Spinal cord (tissue), 10 donors: ENCODE results near the gene SMARCAL1. TPM values are rescaled to one million over a fixed set of nuclear protein-coding genes. Genes with fewer than 3 reads are reported as not detected.

Experiments
- DNase-seq, 6 donors: peaks; one replicate each; pipeline versions ENCODE4 v3.0.0 to v3.0.0-alpha.2; 2013 to 2015; ENCODE audit warnings: low spot score in 6 of 6, low read depth in 4 of 6
- H3K27ac ChIP-seq: one replicate; pipeline ENCODE4 v1.5.1; 2013; ENCODE audit warnings: low read depth, low read length, control low read depth
- H3K27me3 ChIP-seq: one replicate; pipeline ENCODE4 v1.6.1; 2013; ENCODE audit warnings: low read length; ENCODE audit not compliant: control insufficient read depth, insufficient read depth
- H3K36me3 ChIP-seq: one replicate; pipeline ENCODE4 v1.6.1; 2013; ENCODE audit warnings: low read length; ENCODE audit not compliant: control insufficient read depth, insufficient read depth
- H3K4me1 ChIP-seq: one replicate; pipeline ENCODE4 v1.6.1; 2013; ENCODE audit warnings: low read length; ENCODE audit not compliant: control insufficient read depth, insufficient read depth
- H3K4me3 ChIP-seq: one replicate; pipeline ENCODE4 v1.5.1; 2013; ENCODE audit warnings: low read depth, low read length, control low read depth
- H3K9me3 ChIP-seq: one replicate; pipeline ENCODE4 v1.6.1; 2013; ENCODE audit warnings: low read length; ENCODE audit not compliant: control insufficient read depth, insufficient read depth
- WGBS: methylation state at CpG from one replicate; pipeline ENCODE4 v1.1.5; 2013; ENCODE audit warnings: missing lambda C conversion rate; ENCODE audit not compliant: insufficient coverage; 5-methylcytosine and 5-hydroxymethylcytosine counted together
- long read RNA-seq, 4 donors: transcript quantifications; one replicate each; lab custom pipeline, GENCODE V29; 2026
- polyA plus RNA-seq, 2 donors: library from polyadenylated mRNA; unstranded; fragments of 120-200 nt; gene quantifications; one replicate each; pipeline ENCODE4 v1.2.1, GENCODE V29; 2013; ENCODE audit not compliant: insufficient read length in 2 of 2
- total RNA-seq, 2 donors: library from RNA; depleted of rRNA in 1 of 2; stranded (reverse); fragments of 120-200 nt in 1 of 2; fragments of >200 nt in 1 of 2; gene quantifications; one replicate each; pipeline versions ENCODE4 v1.2.3 to v1.2.4, GENCODE V29; 2013 to 2014
- donor health status: healthy.

The SMARCAL1 gene
- total RNA-seq (10 to 100 TPM; 13.6 to 14.1 TPM), polyA plus RNA-seq (10 to 100 TPM; 17.1 to 18.0 TPM)
- long read RNA-seq, donor 1, partial matches to known transcripts: 14 of 18 reads
- long read RNA-seq, donor 1, other reads (novel, unspliced or antisense): 0 of 18 reads
- long read RNA-seq, donor 2: 0 reads
- long read RNA-seq, donor 3: 0 reads
- long read RNA-seq, donor 4, partial matches to known transcripts: 26 of 28 reads
- long read RNA-seq, donor 4, other reads (novel, unspliced or antisense): 0 of 28 reads

GRCh38 chr2:216412022-216412999 is at the start of gene SMARCAL1:
Gene SMARCAL1, plus strand, starts transcription at chr2:216412484. Its CDS starts 2,221 bp downstream, at chr2:216414705.
- H3K27ac ChIP-seq: peak within 1 kb of the TSS; percentile 95
- no peaks in the 10 kb centered on the region for H3K27me3 ChIP-seq
- peak; percentile 99 to 100 (median 100) for DNase-seq
- peak within 1 kb of the TSS; percentile 98 for H3K4me3 ChIP-seq
- peaks cover 9% of the 10 kb centered on the region for H3K36me3 ChIP-seq
- no peaks in the 10 kb centered on the region for H3K9me3 ChIP-seq
- WGBS: 4% methylated on average over 53 of the region's 56 CpGs
- H3K4me1 ChIP-seq: peaks cover 6% of the 10 kb centered on the region

GRCh38 chr2:216362730-216363129 is 49.6 kb upstream of the SMARCAL1 start:
- no peaks in the 10 kb centered on the region for H3K36me3 ChIP-seq
- no peak overlapping the region for H3K4me3 ChIP-seq
- DNase-seq: peak in 3 of 6 donors; percentile 57 to 93 (median 85)
- H3K27ac ChIP-seq: no peak overlapping the region
- 40% methylated on average over 1 of the region's 2 CpGs for WGBS
- H3K4me1 ChIP-seq: no peaks in the 10 kb centered on the region
- no peaks in the 10 kb centered on the region for H3K27me3 ChIP-seq
- no peaks in the 10 kb centered on the region for H3K9me3 ChIP-seq

GRCh38 chr2:216363221-216363620 is 49.1 kb upstream of the SMARCAL1 start:
- no CpG with 5 or more reads among the region's 3 CpGs for WGBS

GRCh38 chr2:216365518-216365917 is 46.8 kb upstream of the SMARCAL1 start:
- no peaks in the 10 kb centered on the region for H3K36me3 ChIP-seq
- peaks cover 6% of the 10 kb centered on the region for H3K4me1 ChIP-seq
- no peak for DNase-seq
- no peak overlapping the region for H3K27ac ChIP-seq
- no peaks in the 10 kb centered on the region for H3K27me3 ChIP-seq
- H3K9me3 ChIP-seq: no peaks in the 10 kb centered on the region
- no CpG with 5 or more reads among the region's 2 CpGs for WGBS
- no peak overlapping the region for H3K4me3 ChIP-seq

More at GRCh38 chr2:216363221-216363620, 49.1 kb upstream of the SMARCAL1 start:
- H3K36me3 ChIP-seq: no peaks in the 10 kb centered on the region
- no peaks in the 10 kb centered on the region for H3K4me1 ChIP-seq
- H3K4me3 ChIP-seq: no peak overlapping the region
- H3K9me3 ChIP-seq: no peaks in the 10 kb centered on the region
- H3K27ac ChIP-seq: no peak overlapping the region
- no peaks in the 10 kb centered on the region for H3K27me3 ChIP-seq
- no peak for DNase-seq

GRCh38 chr2:216366777-216367471 is 45.4 kb upstream of the SMARCAL1 start:
- peaks cover 18% of the 10 kb centered on the region for H3K4me1 ChIP-seq
- no peak overlapping the region for H3K27ac ChIP-seq
- H3K36me3 ChIP-seq: no peaks in the 10 kb centered on the region
- 20% methylated on average over 1 of the region's 5 CpGs for WGBS
- no peak overlapping the region for H3K4me3 ChIP-seq
- peak in 1 of 6 donors; percentile 54 for DNase-seq
- H3K9me3 ChIP-seq: no peaks in the 10 kb centered on the region
- peaks cover 11% of the 10 kb centered on the region for H3K27me3 ChIP-seq

GRCh38 chr2:216369821-216370220 is 42.5 kb upstream of the SMARCAL1 start:
- H3K27me3 ChIP-seq: peaks cover 13% of the 10 kb centered on the region
- DNase-seq: no peak
- H3K27ac ChIP-seq: no peak overlapping the region
- H3K4me1 ChIP-seq: peaks cover 24% of the 10 kb centered on the region
- 70% methylated on average over 14 of the region's 18 CpGs for WGBS
- no peaks in the 10 kb centered on the region for H3K36me3 ChIP-seq
- H3K4me3 ChIP-seq: no peak overlapping the region
- H3K9me3 ChIP-seq: no peaks in the 10 kb centered on the region

- DNase-seq: peak in 2 of 6 donors; percentile 34 to 77
- Histone ChIP-seq H3K27ac (no peak overlapping the region), H3K27me3 (peaks cover 13% of the 10 kb centered on the region), H3K4me3 (peak overlapping the region; percentile 56), H3K4me1 (peaks cover 24% of the 10 kb centered on the region), H3K36me3 (no peaks in the 10 kb centered on the region), H3K9me3 (no peaks in the 10 kb centered on the region)
- 0% methylated on average over 34 of the region's 53 CpGs for WGBS
These were observed 41.1 kb upstream of the SMARCAL1 start for GRCh38 chr2:216370961-216371712.

- H3K27me3 ChIP-seq: peaks cover 13% of the 10 kb centered on the region
- H3K4me3 ChIP-seq: peak within 1 kb of the TSS; percentile 56
- H3K4me1 ChIP-seq: peaks cover 24% of the 10 kb centered on the region
- under 1% methylated on average over 35 of the region's 60 CpGs for WGBS
- H3K9me3 ChIP-seq: no peaks in the 10 kb centered on the region
- peak in 5 of 6 donors; percentile 63 to 95 (median 75) for DNase-seq
- no peak within 1 kb of the TSS for H3K27ac ChIP-seq
- no peaks in the 10 kb centered on the region for H3K36me3 ChIP-seq
These were observed 40.3 kb upstream of the SMARCAL1 start, which contains the start of gene MARCHF4 for GRCh38 chr2:216371721-216372702. Gene MARCHF4, minus strand, starts transcription at chr2:216372483. Its CDS starts 2,223 bp downstream, at chr2:216370260.
